ENCODE measurements around the gene DCAF7. TPM values are rescaled to one million over a fixed set of nuclear protein-coding genes. Genes with fewer than 3 reads are reported as not detected.
A peak's percentile ranks its signal among the peaks of the same experiment; 100 is the strongest.

The DCAF7 gene
- total RNA-seq, 1 experiment from 2014 or later = 60.4 TPM

- no peak overlapping the region for H3K4me3 ChIP-seq (ENCODE audit: low read depth in 2 of 2, low read length in 2 of 2)
- intact Hi-C loops (cut with micrococcal nuclease; ENCODE audit: unreplicated experiment) (no loop called here), in situ Hi-C loops (cut with HindIII; ENCODE audit: low pct_unique_long_range_greater_than_20kb, low sequenced_read_pairs) (no loop called here)
- no peaks in the 10 kb centered on the region for H3K36me3 ChIP-seq (ENCODE audit: control insufficient read depth, insufficient read depth, low read length)
- CTCF ChIA-PET = interaction anchor here (0.6 kb wide), 1 partner anchor 135 kb away, joined by 4 read pairs; no protein-coding TSS in a partner anchor
- peak; percentile 66; the same call in 1 of the 2 replicates for ATAC-seq
- no peaks in the 10 kb centered on the region for H3K9me3 ChIP-seq (ENCODE audit: control insufficient read depth, insufficient read depth, low read depth, low read length)
- TF ChIP-seq SIN3A (IDR thresholded peaks at IDR 0.05; ENCODE audit: borderline replicate concordance, insufficient read depth, low read depth, low read length) (no peak), CTCF (IDR thresholded peaks at IDR 0.05) (peak; percentile 54; the same call in 1 of the 2 replicates)
- H3K27me3 ChIP-seq (ENCODE audit: control insufficient read depth, insufficient read depth, low read length) = no peaks in the 10 kb centered on the region
- no peak for DNase-seq (ENCODE audit: low read depth, low spot score)
- no peak overlapping the region for H3K27ac ChIP-seq (ENCODE audit: low read length)
- H3K4me1 ChIP-seq (ENCODE audit: control insufficient read depth, insufficient read depth, low read length) = no peaks in the 10 kb centered on the region
- no TSS peak for BruUV-seq (replicated peaks)
- POLR2A ChIA-PET = no interaction called here
These were observed 23.4 kb downstream of the DCAF7 start for GRCh38 chr17:63573634-63574033.

GRCh38 chr17:63578027-63578768 lies 27.9 kb downstream of the DCAF7 start:
- ATAC-seq (no peak), DNase-seq (ENCODE audit: low read depth, low spot score) (no peak)
- Histone ChIP-seq H3K27ac (ENCODE audit: low read length) (no peak overlapping the region), H3K36me3 (ENCODE audit: control insufficient read depth, insufficient read depth, low read length) (peaks cover 5% of the 10 kb centered on the region), H3K9me3 (ENCODE audit: control insufficient read depth, insufficient read depth, low read depth, low read length) (no peaks in the 10 kb centered on the region), H3K27me3 (ENCODE audit: control insufficient read depth, insufficient read depth, low read length) (no peaks in the 10 kb centered on the region), H3K4me1 (ENCODE audit: control insufficient read depth, insufficient read depth, low read length) (no peaks in the 10 kb centered on the region), H3K4me3 (ENCODE audit: low read depth in 2 of 2, low read length in 2 of 2) (no peak overlapping the region)
- in situ Hi-C loops (cut with HindIII; ENCODE audit: low pct_unique_long_range_greater_than_20kb, low sequenced_read_pairs) (no loop called here), intact Hi-C loops (cut with micrococcal nuclease; ENCODE audit: unreplicated experiment) (no loop called here)
- ChIA-PET CTCF (no interaction called here), POLR2A (no interaction called here)
- TF ChIP-seq SIN3A (IDR thresholded peaks at IDR 0.05; ENCODE audit: borderline replicate concordance, insufficient read depth, low read depth, low read length) = no peak
- no peak for TF ChIP-seq POLR2AphosphoS5 (IDR thresholded peaks at IDR 0.05; ENCODE audit: low read depth, low read length)
- no peak for TF ChIP-seq TCF7L2 (IDR thresholded peaks at IDR 0.05; ENCODE audit: low read depth, low read length)
- BruUV-seq (replicated peaks) = no TSS peak

- Histone ChIP-seq H3K4me3 (ENCODE audit: low read depth in 2 of 2, low read length in 2 of 2) (no peak overlapping the region), H3K36me3 (ENCODE audit: control insufficient read depth, insufficient read depth, low read length) (peaks cover 5% of the 10 kb centered on the region), H3K9me3 (ENCODE audit: control insufficient read depth, insufficient read depth, low read depth, low read length) (no peaks in the 10 kb centered on the region), H3K27ac (ENCODE audit: low read length) (no peak overlapping the region), H3K4me1 (ENCODE audit: control insufficient read depth, insufficient read depth, low read length) (no peaks in the 10 kb centered on the region), H3K27me3 (ENCODE audit: control insufficient read depth, insufficient read depth, low read length) (no peaks in the 10 kb centered on the region)
- ChIA-PET CTCF (no interaction called here), POLR2A (no interaction called here)
- DNase-seq (ENCODE audit: low read depth, low spot score) = no peak
- ATAC-seq = no peak
- BruUV-seq (replicated peaks) = no TSS peak
- in situ Hi-C loops (cut with HindIII; ENCODE audit: low pct_unique_long_range_greater_than_20kb, low sequenced_read_pairs) (no loop called here), intact Hi-C loops (cut with micrococcal nuclease; ENCODE audit: unreplicated experiment) (no loop called here)
- TF ChIP-seq TCF7L2 (IDR thresholded peaks at IDR 0.05; ENCODE audit: low read depth, low read length) (no peak), POLR2AphosphoS5 (IDR thresholded peaks at IDR 0.05; ENCODE audit: low read depth, low read length) (no peak), REST (IDR thresholded peaks at IDR 0.05; ENCODE audit: insufficient read depth in 1 of 2, low read depth in 2 of 2, low read length in 1 of 2) (no peak), SIN3A (IDR thresholded peaks at IDR 0.05; ENCODE audit: borderline replicate concordance, insufficient read depth, low read depth, low read length) (no peak), CTCF (IDR thresholded peaks at IDR 0.05) (no peak)
These were observed 28.5 kb downstream of the DCAF7 start for GRCh38 chr17:63578769-63579111.
